K562 (cell line): ENCODE data around the gene SCARB2. TPM values are rescaled to one million over a fixed set of nuclear protein-coding genes. Genes with fewer than 3 reads are reported as not detected.
"Not testable (repeated sequence)": the region's sequence is repeated elsewhere in the genome, so short reads cannot be mapped to it uniquely, and the experiment has no call there.

Experiments
- ATAC-seq: fragments of 200-7000 bp; cut with Tn5 transposase; 3 replicates; pipeline ENCODE4 v1.9.1; 2020; ENCODE audit warnings: moderate library complexity
- BruUV-seq: library from RNA; stranded (reverse); fragments of 400-500 nt; replicated peaks from 2 replicates; lab custom pipeline; 2021; lab: Mats Ljungman, UMichigan
- CTCF ChIA-PET: fragments of 300-600 bp; formaldehyde crosslinking; extraction: SDS; loops from one replicate; lab custom pipeline; 2021; ENCODE audit warnings: low intra/inter-chr PET ratio; lab: Yijun Ruan, JAX
- POLR2A ChIA-PET: fragments of 300-600, 350-650 bp; sonication (Branson Sonifier 250); formaldehyde crosslinking; extraction: SDS; loops from one replicate; lab custom pipeline; 2021; ENCODE audit warnings: antibody characterized with exemption, inconsistent platforms; lab: Yijun Ruan, JAX
- DNase-seq, 4 experiments: peaks; one replicate each; pipeline versions ENCODE4 v3.0.0 to v3.0.0-alpha.2; 2011 to 2018; ENCODE audit warnings: low spot score in 3 of 4, mixed read lengths in 3 of 4; ENCODE audit errors: extremely low read depth in 1 of 4
- FAIRE-seq: peaks from 2 replicates; lab custom pipeline; 2011; peaks lifted over from hg19 to GRCh38; lab: Jason Lieb, UNC
- H2AFZ ChIP-seq: 2 replicates; pipeline ENCODE4 v1.6.0; 2011; ENCODE audit warnings: low read depth, low read length, control low read depth, inconsistent platforms
- H3K27ac ChIP-seq: fragments of 200-600 bp; 3 replicates; pipeline ENCODE4 v1.8.0; 2011; ENCODE audit warnings: low read depth, mild to moderate bottlenecking, control low read depth, inconsistent platforms, low read length, moderate library complexity, mixed read lengths; ENCODE audit errors: extremely low read depth
- H3K27me3 ChIP-seq, 2 experiments: fragments of 300-600 bp in 1 of 2; 2 replicates in 1 of 2; 3 replicates in 1 of 2; pipeline versions ENCODE4 v1.6.0 to v1.8.0; 2011; ENCODE audit warnings: inconsistent platforms in 2 of 2, low read length in 2 of 2, mild to moderate bottlenecking in 1 of 2, mixed read lengths in 1 of 2, moderate library complexity in 1 of 2; ENCODE audit not compliant: control insufficient read depth in 2 of 2, insufficient read depth in 2 of 2
- H3K36me3 ChIP-seq: fragments of 300-600 bp; 3 replicates; pipeline ENCODE4 v1.8.0; 2011; ENCODE audit warnings: mild to moderate bottlenecking, low read length, inconsistent platforms; ENCODE audit not compliant: control insufficient read depth, insufficient read depth
- H3K4me1 ChIP-seq, 2 experiments: fragments of 200-600 bp in 1 of 2; replicated peaks in 1 of 2; 2 replicates in 1 of 2; 3 replicates in 1 of 2; pipeline versions ENCODE4 v1.5.1 to v1.8.0; 2011; ENCODE audit warnings: inconsistent platforms in 2 of 2, low read length in 2 of 2, mild to moderate bottlenecking in 1 of 2, mixed read lengths in 1 of 2, moderate library complexity in 1 of 2; ENCODE audit not compliant: control insufficient read depth in 2 of 2, insufficient read depth in 2 of 2
- H3K4me2 ChIP-seq: 2 replicates; pipeline ENCODE4 v1.6.1; 2011; ENCODE audit warnings: low read length, control low read depth, inconsistent platforms, mixed read lengths; ENCODE audit not compliant: insufficient read depth
- H3K4me3 ChIP-seq: fragments of 200-600 bp; sonication (generic), shearing (Covaris generic); 2 replicates; pipeline ENCODE4 v1.5.1; 2016; ENCODE audit warnings: control low read depth, inconsistent platforms
- H3K79me2 ChIP-seq: fragments of 200-600 bp; 3 replicates; pipeline ENCODE4 v1.8.0; 2011; ENCODE audit warnings: low read length, inconsistent platforms; ENCODE audit not compliant: control insufficient read depth, insufficient read depth
- H3K9ac ChIP-seq, 2 experiments: 2 replicates each; pipeline versions ENCODE4 v1.6.0 to v1.6.1; 2011; ENCODE audit warnings: low read depth in 2 of 2, low read length in 2 of 2, control low read depth in 1 of 2, inconsistent platforms in 1 of 2, mild to moderate bottlenecking in 1 of 2, mixed read lengths in 1 of 2; ENCODE audit not compliant: insufficient read depth in 1 of 2
- H3K9me1 ChIP-seq: one replicate; pipeline ENCODE4 v1.6.0; 2011; ENCODE audit warnings: inconsistent platforms, mild to moderate bottlenecking, low read length, moderate library complexity; ENCODE audit not compliant: control insufficient read depth, insufficient read depth
- H3K9me3 ChIP-seq: replicated peaks from 2 replicates; pipeline ENCODE4 v1.5.1; 2011; ENCODE audit warnings: low read depth, low read length, inconsistent platforms; ENCODE audit not compliant: control insufficient read depth, insufficient read depth
- H4K20me1 ChIP-seq: replicated peaks from 2 replicates; pipeline ENCODE4 v1.6.1; 2011; ENCODE audit warnings: low read length, inconsistent platforms, mixed read lengths; ENCODE audit not compliant: control insufficient read depth, insufficient read depth
- BRCA1 ChIP-seq, 2 experiments: fragments of 450-650 bp in 1 of 2; sonication (generic) in 1 of 2; formaldehyde crosslinking in 1 of 2; IDR thresholded peaks; 2 replicates each; pipeline versions ENCODE4 v1.5.0 to v1.6.1; 2017 to 2020; ENCODE audit warnings: mild to moderate bottlenecking in 1 of 2, missing genetic modification reagents in 1 of 2
- KDM1A ChIP-seq, 2 experiments: fragments of 450-650 bp; IDR thresholded peaks; 2 replicates each; pipeline ENCODE4 v1.6.1; 2016; ENCODE audit warnings: mild to moderate bottlenecking in 2 of 2
- RAD21 ChIP-seq, 2 experiments: fragments of 250-450 bp in 1 of 2; fragments of 450-650 bp in 1 of 2; sonication (Bioruptor Pico) in 1 of 2; formaldehyde crosslinking in 1 of 2; IDR thresholded peaks in 1 of 2; conservative IDR thresholded peaks in 1 of 2; 2 replicates each; pipeline versions ENCODE4 v1.4.0 to v1.8.0; 2020 to 2022; ENCODE audit warnings: mild to moderate bottlenecking in 2 of 2, moderate library complexity in 1 of 2
- ZNF146 ChIP-seq: IDR thresholded peaks from one replicate; pipeline ENCODE4 v1.6.1; 2018; ENCODE audit warnings: missing compliant biosample characterization; ENCODE audit not compliant: unreplicated experiment
- ZNF431 ChIP-seq: sonication (generic); formaldehyde crosslinking; IDR thresholded peaks from 2 replicates; pipeline ENCODE4 v1.8.0; 2022; ENCODE audit warnings: mild to moderate bottlenecking, missing genetic modification reagents
- WGBS: fragments of 100-300 bp; shearing (Covaris generic); methylation state at CpG from one replicate; pipeline ENCODE4 v1.1.6; 2016; ENCODE audit warnings: low coverage, mixed read lengths; ENCODE audit not compliant: insufficient coverage; ENCODE audit errors: missing lambda C conversion rate; 5-methylcytosine and 5-hydroxymethylcytosine counted together
- in situ Hi-C: fragments of 300-500 bp; cut with MboI; formaldehyde crosslinking; loops from 4 replicates; pipeline ENCODE4 v1.15.0; 2018; ENCODE audit warnings: inconsistent platforms, mixed read lengths
- intact Hi-C: fragments of 100-400 bp; cut with micrococcal nuclease; formaldehyde crosslinking; loops from 2 replicates; pipeline ENCODE4 v1.14.2; 2022
- polyA plus RNA-seq, 8 experiments: library from polyadenylated mRNA; depleted of rRNA in 4 of 8; stranded (reverse) in 5 of 8; unstranded in 3 of 8; fragments of >200 nt; fragmentation: Nextera tagmentation in 2 of 8; fragmentation: Illumina TruSeq in 1 of 8; extraction: Ambion mirVana in 2 of 8; extraction: Trizol in 1 of 8; gene quantifications; 2 replicates each; pipeline versions ENCODE4 v1.2.1 to v1.2.3, GENCODE V29; 2011 to 2014; ENCODE audit warnings: inconsistent platforms in 1 of 8, missing spikeins in 1 of 8
- total RNA-seq, 7 experiments: library from RNA; depleted of rRNA in 6 of 7; stranded (reverse); fragments of >200 nt in 6 of 7; fragmentation: Illumina TruSeq in 2 of 7; extraction: Trizol in 2 of 7; gene quantifications; 2 replicates each; pipeline versions ENCODE4 v1.2.1 to v1.2.3, GENCODE V29; 2011 to 2021; ENCODE audit warnings: low replicate concordance in 1 of 7

Gene SCARB2
- total and polyA plus RNA-seq, 9 of the 15 experiments (the other 6 are each of a cell fraction or from before 2014, with no cell fraction given) = 6.1 to 25.8 (median 17.8) TPM

DNA sequence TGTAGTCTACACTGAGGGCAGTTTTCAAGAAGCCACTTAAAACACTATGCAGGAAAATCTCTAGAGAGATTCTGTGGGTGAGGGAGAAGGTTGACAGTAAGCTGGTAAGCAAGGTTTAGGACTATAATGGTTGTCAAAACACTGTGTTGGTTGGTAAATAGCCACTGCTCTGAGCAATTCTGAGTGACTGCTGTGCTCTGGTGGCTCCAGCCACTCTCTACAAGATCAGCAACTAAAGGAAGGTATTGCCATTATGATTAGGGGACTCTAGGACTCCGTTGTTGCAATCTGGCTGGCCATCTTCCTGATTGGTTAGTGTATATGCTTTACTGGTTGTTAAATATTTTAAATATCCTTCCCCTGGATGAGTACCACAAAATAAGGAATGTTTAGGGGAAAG is 32.4 kb upstream of the SCARB2 start:
- Histone ChIP-seq H3K36me3 (no peaks in the 10 kb centered on the region), H3K79me2 (no peaks in the 10 kb centered on the region), H3K27me3 (no peaks in the 10 kb centered on the region), H3K9ac (no peak overlapping the region), H3K9me3 (no peaks in the 10 kb centered on the region), H3K9me1 (no peaks in the 10 kb centered on the region), H3K4me1 (no peaks in the 10 kb centered on the region)
- FAIRE-seq (no peak), DNase-seq (no peak)
- POLR2A ChIA-PET = no interaction called here
- BruUV-seq = no TSS peak
- 14% methylated on average over 1 of the region's 1 CpG for WGBS
- intact Hi-C loops = loop anchor here (2.0 kb wide), 1 partner anchor 65 kb away; no protein-coding TSS in a partner anchor
- TF ChIP-seq ZNF431 (CRISPR knock-in tag) = peak; percentile 70; the same call in 1 of the 2 replicates
- TF ChIP-seq RAD21 (CRISPR knock-in tag; conservative IDR thresholded peaks at IDR 0.05 in 1 of 2, IDR thresholded peaks at IDR 0.05 in 1 of 2) = peak in 1 of 2 experiments; percentile 22; a peak in 1 of 4 replicates
- no peak for TF ChIP-seq BRCA1 (IDR thresholded peaks at IDR 0.05)
- TF ChIP-seq BRCA1 (CRISPR knock-in tag; IDR thresholded peaks at IDR 0.05) = no peak
- TF ChIP-seq, all 486 proteins: peak for 2
- Histone ChIP-seq H3K4me3 (no peak overlapping the region), H2AFZ (no peak overlapping the region), H4K20me1 (no peaks in the 10 kb centered on the region), H3K4me2 (no peak overlapping the region), H3K27ac (no peak overlapping the region)
- CTCF ChIA-PET = no interaction called here
- no peak; the same call in 2 of the 3 replicates for ATAC-seq
- in situ Hi-C loops = no loop called here

DNA sequence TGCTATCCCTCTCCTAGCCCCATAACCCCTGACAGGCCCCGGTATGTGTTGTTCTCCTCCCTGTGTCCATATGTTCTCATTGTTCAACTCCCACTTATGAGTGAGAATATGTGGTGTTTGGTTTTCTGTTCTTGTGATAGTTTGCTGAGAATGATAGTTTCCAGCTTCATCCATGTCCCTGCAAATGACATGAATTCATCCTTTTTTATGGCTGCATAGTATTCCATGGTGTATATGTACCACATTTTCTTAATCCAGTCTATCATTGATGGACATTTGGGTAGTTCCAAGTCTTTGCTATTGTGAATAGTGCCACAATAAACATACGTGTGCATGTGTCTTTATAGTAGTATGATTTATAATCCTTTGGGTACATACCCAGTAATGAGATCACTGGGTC is 30.3 kb upstream of the SCARB2 start:
- H3K4me2 ChIP-seq, H3K79me2 ChIP-seq, intact Hi-C loops, FAIRE-seq, H3K4me1 ChIP-seq, POLR2A ChIA-PET, CTCF ChIA-PET, ATAC-seq: not testable (repeated sequence)
- TF ChIP-seq KDM1A (IDR thresholded peaks at IDR 0.05) (0 out of 4 replicates have a peak, but pooled peaks of 1 of the 2 experiments have one; percentile 20), ZNF146 (CRISPR knock-in tag) (peak; percentile 68)
- TF ChIP-seq, all 486 proteins: peak for 2; not testable (repeated sequence) for 484
- 56% methylated on average over 2 of the region's 2 CpGs for WGBS
- H3K9me3 ChIP-seq, H3K9me1 ChIP-seq, H3K36me3 ChIP-seq, H3K4me3 ChIP-seq, H3K27me3 ChIP-seq, H3K9ac ChIP-seq, H2AFZ ChIP-seq, in situ Hi-C loops, H3K27ac ChIP-seq, DNase-seq, H4K20me1 ChIP-seq, BruUV-seq: not testable (repeated sequence)
